Mesendoderm (in vitro differentiated cells): ENCODE data around the gene CCL1.

Source experiments
- DNase-seq: peaks from one replicate; pipeline ENCODE4 v3.0.0; 2013
- H2AK5ac ChIP-seq: 2 replicates; pipeline ENCODE4 v1.6.1; 2013; ENCODE audit warnings: low read length, inconsistent platforms
- H2BK120ac ChIP-seq: 2 replicates; pipeline ENCODE4 v1.6.1; 2013; ENCODE audit warnings: low read depth, mild to moderate bottlenecking, low read length, moderate library complexity, mixed read lengths
- H2BK15ac ChIP-seq: replicated peaks from 2 replicates; pipeline ENCODE4 v1.6.1; 2013; ENCODE audit warnings: low read depth, mild to moderate bottlenecking, moderate library complexity
- H2BK5ac ChIP-seq: 2 replicates; pipeline ENCODE4 v1.6.1; 2013; ENCODE audit warnings: low read length, inconsistent platforms
- H3K18ac ChIP-seq: 2 replicates; pipeline ENCODE4 v1.6.1; 2013; ENCODE audit warnings: mild to moderate bottlenecking, low read length, mixed read lengths
- H3K23ac ChIP-seq: one replicate; pipeline ENCODE4 v1.6.1; 2013; ENCODE audit warnings: low read length
- H3K27ac ChIP-seq: 2 replicates; pipeline ENCODE4 v1.5.1; 2013; ENCODE audit warnings: low read depth, mild to moderate bottlenecking, inconsistent platforms, low read length, moderate library complexity
- H3K27me3 ChIP-seq: 2 replicates; pipeline ENCODE4 v1.6.1; 2013; ENCODE audit warnings: low read length, control low read depth, mild to moderate bottlenecking, inconsistent platforms; ENCODE audit not compliant: insufficient read depth, poor library complexity
- H3K36me3 ChIP-seq: 2 replicates; pipeline ENCODE4 v1.6.1; 2013; ENCODE audit warnings: low read length, inconsistent platforms; ENCODE audit not compliant: control insufficient read depth, insufficient read depth
- H3K4ac ChIP-seq: one replicate; pipeline ENCODE4 v1.6.1; 2013; ENCODE audit warnings: low read depth, mild to moderate bottlenecking, low read length, moderate library complexity
- H3K4me1 ChIP-seq: 2 replicates; pipeline ENCODE4 v1.6.1; 2013; ENCODE audit warnings: low read depth, low read length, inconsistent platforms; ENCODE audit not compliant: control insufficient read depth
- H3K4me2 ChIP-seq: 2 replicates; pipeline ENCODE4 v1.6.1; 2013; ENCODE audit warnings: low read length
- H3K4me3 ChIP-seq: 2 replicates; pipeline ENCODE4 v1.5.1; 2013; ENCODE audit warnings: mild to moderate bottlenecking, low read length
- H3K56ac ChIP-seq: one replicate; pipeline ENCODE4 v1.6.1; 2013; ENCODE audit warnings: low read length
- H3K79me1 ChIP-seq: 2 replicates; pipeline ENCODE4 v1.6.1; 2013; ENCODE audit warnings: low read length, inconsistent platforms
- H3K79me2 ChIP-seq: 2 replicates; pipeline ENCODE4 v1.6.1; 2013; ENCODE audit warnings: mild to moderate bottlenecking, low read length; ENCODE audit not compliant: control insufficient read depth, insufficient read depth
- H3K9ac ChIP-seq: 2 replicates; pipeline ENCODE4 v1.6.1; 2013; ENCODE audit warnings: low read length, inconsistent platforms
- H4K5ac ChIP-seq: one replicate; pipeline ENCODE4 v1.6.1; 2013; ENCODE audit warnings: low read length
- H4K8ac ChIP-seq: one replicate; pipeline ENCODE4 v1.6.1; 2013; ENCODE audit warnings: low read depth, mild to moderate bottlenecking, control low read depth, low read length, moderate library complexity
- WGBS: extraction: QIAGEN DNeasy Blood & Tissue Kit; methylation state at CpG from one replicate; pipeline ENCODE4 v1.1.7; 2013; ENCODE audit warnings: low lambda C conversion rate, missing lambda C conversion rate; ENCODE audit not compliant: insufficient coverage; ENCODE audit errors: extremely low coverage; 5-methylcytosine and 5-hydroxymethylcytosine counted together

CCL1 gene

GRCh38 chr17:34365340-34365739, 2.3 kb upstream of the CCL1 start:
- Histone ChIP-seq H3K4ac (no peak overlapping the region), H3K4me3 (no peak overlapping the region), H3K27ac (no peak overlapping the region), H4K8ac (no peak overlapping the region), H3K4me1 (peaks cover 2% of the 10 kb centered on the region), H3K79me2 (no peaks in the 10 kb centered on the region), H3K36me3 (no peaks in the 10 kb centered on the region), H3K56ac (no peak overlapping the region), H2BK15ac (no peak overlapping the region), H3K27me3 (no peaks in the 10 kb centered on the region), H3K79me1 (no peaks in the 10 kb centered on the region), H3K4me2 (no peak overlapping the region), H2BK5ac (no peak overlapping the region), H3K18ac (no peak overlapping the region), H2BK120ac (no peak overlapping the region), H4K5ac (no peak overlapping the region), H3K9ac (no peak overlapping the region), H2AK5ac (no peak overlapping the region), H3K23ac (no peak overlapping the region)
- no CpG with 5 or more reads among the region's 2 CpGs for WGBS
- DNase-seq = no peak

GRCh38 chr17:34364751-34365150, 1.7 kb upstream of the CCL1 start:
- H4K5ac ChIP-seq = no peak overlapping the region
- H2BK5ac ChIP-seq = no peak overlapping the region
- no peak for DNase-seq
- H3K18ac ChIP-seq = no peak overlapping the region
- no peak overlapping the region for H2BK15ac ChIP-seq
- no peak overlapping the region for H3K4me3 ChIP-seq
- no peak overlapping the region for H3K9ac ChIP-seq
- H3K4me2 ChIP-seq = no peak overlapping the region
- no peak overlapping the region for H3K23ac ChIP-seq
- H2BK120ac ChIP-seq = no peak overlapping the region
- WGBS = no CpG with 5 or more reads among the region's 2 CpGs
- no peak overlapping the region for H4K8ac ChIP-seq
- peaks cover 2% of the 10 kb centered on the region for H3K4me1 ChIP-seq
- H3K27me3 ChIP-seq = no peaks in the 10 kb centered on the region
- H3K56ac ChIP-seq = no peak overlapping the region
- no peak overlapping the region for H2AK5ac ChIP-seq
- no peak overlapping the region for H3K27ac ChIP-seq
- no peaks in the 10 kb centered on the region for H3K36me3 ChIP-seq
- no peaks in the 10 kb centered on the region for H3K79me1 ChIP-seq
- H3K79me2 ChIP-seq = no peaks in the 10 kb centered on the region
- no peak overlapping the region for H3K4ac ChIP-seq

GRCh38 chr17:34361478-34362061, 1.5 kb downstream of the CCL1 start:
- Histone ChIP-seq H2BK120ac (no peak overlapping the region), H4K5ac (no peak overlapping the region), H2BK15ac (no peak overlapping the region), H2BK5ac (no peak overlapping the region), H3K79me2 (no peaks in the 10 kb centered on the region), H3K56ac (no peak overlapping the region), H3K27ac (no peak overlapping the region), H3K4me3 (no peak overlapping the region), H3K4me1 (no peaks in the 10 kb centered on the region), H3K4ac (no peak overlapping the region), H2AK5ac (no peak overlapping the region), H3K9ac (no peak overlapping the region), H3K4me2 (no peak overlapping the region), H3K79me1 (no peaks in the 10 kb centered on the region), H3K27me3 (no peaks in the 10 kb centered on the region), H3K23ac (no peak overlapping the region), H3K36me3 (no peaks in the 10 kb centered on the region), H3K18ac (no peak overlapping the region), H4K8ac (no peak overlapping the region)
- WGBS = no CpG with 5 or more reads among the region's 8 CpGs
- peak; percentile 95 for DNase-seq

- H3K18ac ChIP-seq = no peak overlapping the region
- no peak overlapping the region for H3K27ac ChIP-seq
- H3K79me1 ChIP-seq = no peaks in the 10 kb centered on the region
- no peak overlapping the region for H4K5ac ChIP-seq
- no peaks in the 10 kb centered on the region for H3K27me3 ChIP-seq
- no peaks in the 10 kb centered on the region for H3K36me3 ChIP-seq
- no peaks in the 10 kb centered on the region for H3K4me1 ChIP-seq
- H3K4me2 ChIP-seq = no peak overlapping the region
- no CpG with 5 or more reads among the region's 11 CpGs for WGBS
- no peak overlapping the region for H2BK5ac ChIP-seq
- H3K9ac ChIP-seq = no peak overlapping the region
- no peak for DNase-seq
- H3K4me3 ChIP-seq = no peak overlapping the region
- no peak overlapping the region for H2BK15ac ChIP-seq
- H2BK120ac ChIP-seq = no peak overlapping the region
- no peak overlapping the region for H2AK5ac ChIP-seq
- no peaks in the 10 kb centered on the region for H3K79me2 ChIP-seq
- H4K8ac ChIP-seq = no peak overlapping the region
- no peak overlapping the region for H3K4ac ChIP-seq
- no peak overlapping the region for H3K23ac ChIP-seq
- H3K56ac ChIP-seq = no peak overlapping the region
These were observed 2.3 kb downstream of the CCL1 start for GRCh38 chr17:34360601-34361270.

- no peaks in the 10 kb centered on the region for H3K79me2 ChIP-seq
- H3K4me2 ChIP-seq = no peak overlapping the region
- H2BK5ac ChIP-seq = no peak overlapping the region
- no peak overlapping the region for H4K5ac ChIP-seq
- H3K27ac ChIP-seq = no peak overlapping the region
- no peaks in the 10 kb centered on the region for H3K27me3 ChIP-seq
- H3K4me3 ChIP-seq = no peak overlapping the region
- no peak overlapping the region for H4K8ac ChIP-seq
- no peaks in the 10 kb centered on the region for H3K36me3 ChIP-seq
- no peak overlapping the region for H3K23ac ChIP-seq
- WGBS = no CpG with 5 or more reads among the region's 3 CpGs
- H3K4ac ChIP-seq = no peak overlapping the region
- no peak for DNase-seq
- no peak overlapping the region for H3K56ac ChIP-seq
- no peaks in the 10 kb centered on the region for H3K4me1 ChIP-seq
- no peak overlapping the region for H2BK120ac ChIP-seq
- H2AK5ac ChIP-seq = no peak overlapping the region
- H3K18ac ChIP-seq = no peak overlapping the region
- no peaks in the 10 kb centered on the region for H3K79me1 ChIP-seq
- no peak overlapping the region for H2BK15ac ChIP-seq
- H3K9ac ChIP-seq = no peak overlapping the region
These were observed 4.4 kb downstream of the CCL1 start for GRCh38 chr17:34358631-34359030.

- H2BK15ac ChIP-seq = no peak overlapping the region
- no peak overlapping the region for H3K9ac ChIP-seq
- H3K4me2 ChIP-seq = no peak overlapping the region
- H3K4me1 ChIP-seq = no peaks in the 10 kb centered on the region
- H4K5ac ChIP-seq = no peak overlapping the region
- no CpG with 5 or more reads among the region's 2 CpGs for WGBS
- H3K79me1 ChIP-seq = no peaks in the 10 kb centered on the region
- H3K23ac ChIP-seq = no peak overlapping the region
- no peak overlapping the region for H2BK5ac ChIP-seq
- no peak overlapping the region for H2BK120ac ChIP-seq
- H3K27ac ChIP-seq = no peak overlapping the region
- no peaks in the 10 kb centered on the region for H3K27me3 ChIP-seq
- peak; percentile 77 for DNase-seq
- H3K4me3 ChIP-seq = no peak overlapping the region
- no peak overlapping the region for H4K8ac ChIP-seq
- no peak overlapping the region for H3K4ac ChIP-seq
- H3K18ac ChIP-seq = no peak overlapping the region
- H3K56ac ChIP-seq = no peak overlapping the region
- H3K79me2 ChIP-seq = no peaks in the 10 kb centered on the region
- H3K36me3 ChIP-seq = no peaks in the 10 kb centered on the region
- no peak overlapping the region for H2AK5ac ChIP-seq
These were observed 5.6 kb downstream of the CCL1 start for GRCh38 chr17:34357398-34357797.
